Measurements from ENCODE around the gene CORO2A.
A peak's percentile ranks its signal among the peaks of the same experiment; 100 is the strongest.

CORO2A gene

DNA sequence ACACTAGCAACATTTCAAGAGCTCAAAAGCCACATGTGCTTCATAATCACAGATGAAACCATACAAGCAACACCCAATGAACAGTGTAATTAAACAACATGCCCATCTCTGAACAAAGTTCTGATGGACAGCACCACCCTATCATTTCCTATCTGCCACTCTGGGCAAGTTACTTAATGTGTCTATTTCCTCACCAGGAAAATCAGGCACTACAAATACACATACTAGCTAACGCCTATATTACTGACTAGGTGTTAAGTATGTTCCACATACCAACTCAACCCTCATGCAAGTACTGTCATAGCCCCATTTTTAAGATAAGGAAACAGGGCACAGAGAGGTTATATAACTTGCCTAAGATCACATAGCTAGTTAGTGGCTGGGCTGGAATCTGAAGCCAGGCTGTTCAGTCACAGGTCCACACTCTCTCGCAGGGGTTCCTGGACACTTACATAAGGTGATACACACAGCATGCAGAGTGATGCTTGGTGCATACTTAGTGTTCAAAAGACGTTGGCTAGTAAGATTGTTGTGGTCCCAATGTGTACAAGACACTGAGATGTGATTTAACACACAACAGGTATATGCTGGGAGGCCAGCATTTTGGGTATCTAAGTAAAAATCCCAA, 24.2 kb downstream of the CORO2A start:
- Mint-ChIP-seq H3K4me3 (peak overlapping the region in 1 of 2 donors; percentile 64), H3K27ac (peak overlapping the region; percentile 96 to 99), H3K9me3 (no peaks in the 10 kb centered on the region), H3K36me3 (ENCODE audit: insufficient read depth) (peaks cover 6% of the 10 kb centered on the region), H3K4me1 (ENCODE audit: low read depth in 2 of 2) (peaks cover 51 to 57% of the 10 kb centered on the region in 2 donors), H3K27me3 (no peaks in the 10 kb centered on the region)
- DNase-seq = no peak
- no peak for ATAC-seq (replicated peaks)

DNA sequence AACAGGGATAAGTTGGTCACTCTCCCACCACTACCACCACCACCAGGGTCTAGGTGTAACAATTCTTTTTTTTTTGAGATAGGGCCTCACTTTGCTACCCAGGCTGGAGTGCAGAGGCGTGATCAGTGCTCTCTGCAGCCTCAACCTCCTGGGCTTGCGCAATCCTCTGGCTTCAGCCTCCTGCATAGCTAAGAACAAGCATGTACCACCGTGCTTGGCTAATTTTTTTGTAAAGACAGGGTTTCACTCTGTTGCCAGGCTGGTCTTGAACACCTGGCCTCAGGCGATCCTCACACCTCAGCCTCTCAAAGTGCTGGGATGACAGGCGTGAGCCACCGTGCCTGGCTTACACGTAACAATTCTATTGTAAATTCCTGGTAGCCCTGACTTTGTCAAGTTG, 27.5 kb downstream of the CORO2A start:
- peak overlapping the region; percentile 88 to 89 for H3K27ac Mint-ChIP-seq
- ATAC-seq (replicated peaks) (no peak), DNase-seq (no peak)
- H3K36me3 Mint-ChIP-seq (ENCODE audit: insufficient read depth) = peaks cover 10% of the 10 kb centered on the region
- H3K9me3 Mint-ChIP-seq = no peaks in the 10 kb centered on the region
- no peaks in the 10 kb centered on the region for H3K27me3 Mint-ChIP-seq
- peaks cover 49 to 61% of the 10 kb centered on the region in 2 donors for H3K4me1 Mint-ChIP-seq (ENCODE audit: low read depth in 2 of 2)
- H3K4me3 Mint-ChIP-seq = peak overlapping the region in 1 of 2 donors; percentile 7

- H3K4me3 Mint-ChIP-seq = no peak overlapping the region
- no peak overlapping the region for H3K27ac Mint-ChIP-seq
- H3K36me3 Mint-ChIP-seq (ENCODE audit: insufficient read depth) = peaks cover 7% of the 10 kb centered on the region
- H3K27me3 Mint-ChIP-seq = no peaks in the 10 kb centered on the region
- no peaks in the 10 kb centered on the region for H3K9me3 Mint-ChIP-seq
- H3K4me1 Mint-ChIP-seq (ENCODE audit: low read depth in 2 of 2) = peaks cover 59 to 61% of the 10 kb centered on the region in 2 donors
- DNase-seq = no peak
- ATAC-seq (replicated peaks) = no peak
Observed at GRCh38 chr9:98162613-98163012, 29.8 kb downstream of the CORO2A start.

DNA sequence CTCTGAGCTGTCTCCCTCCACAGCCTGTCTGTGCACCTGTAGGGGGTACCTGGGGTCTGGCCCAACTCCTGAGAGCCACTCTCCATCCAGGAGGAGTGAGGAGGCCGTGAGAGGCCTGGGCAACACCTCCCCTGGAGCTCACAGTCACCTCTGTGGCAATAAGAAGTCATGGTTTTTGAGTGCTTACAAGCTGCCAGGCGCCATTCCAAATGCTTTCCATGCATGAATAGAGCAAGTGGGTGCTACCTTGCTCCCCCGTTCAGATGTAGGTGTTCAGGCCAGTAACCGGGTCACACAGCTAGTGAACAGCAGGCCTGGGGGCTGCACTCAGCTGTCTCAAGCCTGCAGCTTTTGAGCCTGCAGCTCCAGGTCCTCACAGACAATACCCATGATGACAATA, 30.6 kb downstream of the CORO2A start:
- DNase-seq (no peak), ATAC-seq (replicated peaks) (no peak)
- no peaks in the 10 kb centered on the region for H3K9me3 Mint-ChIP-seq
- H3K27ac Mint-ChIP-seq = no peak overlapping the region
- H3K27me3 Mint-ChIP-seq = no peaks in the 10 kb centered on the region
- H3K4me3 Mint-ChIP-seq = no peak overlapping the region
- H3K36me3 Mint-ChIP-seq (ENCODE audit: insufficient read depth) = peaks cover 10% of the 10 kb centered on the region
- H3K4me1 Mint-ChIP-seq (ENCODE audit: low read depth in 2 of 2) = peaks cover 59 to 61% of the 10 kb centered on the region in 2 donors

GRCh38 chr9:98159790-98160189, 32.6 kb downstream of the CORO2A start:
- no peak for ATAC-seq (replicated peaks)
- H3K4me3 Mint-ChIP-seq = peak overlapping the region in 1 of 2 donors; percentile 7
- H3K27me3 Mint-ChIP-seq = no peaks in the 10 kb centered on the region
- no peaks in the 10 kb centered on the region for H3K9me3 Mint-ChIP-seq
- H3K4me1 Mint-ChIP-seq (ENCODE audit: low read depth in 2 of 2) = peaks cover 47 to 52% of the 10 kb centered on the region in 2 donors
- DNase-seq = no peak
- peaks cover 24% of the 10 kb centered on the region for H3K36me3 Mint-ChIP-seq (ENCODE audit: insufficient read depth)
- peak overlapping the region; percentile 75 to 87 for H3K27ac Mint-ChIP-seq

DNA sequence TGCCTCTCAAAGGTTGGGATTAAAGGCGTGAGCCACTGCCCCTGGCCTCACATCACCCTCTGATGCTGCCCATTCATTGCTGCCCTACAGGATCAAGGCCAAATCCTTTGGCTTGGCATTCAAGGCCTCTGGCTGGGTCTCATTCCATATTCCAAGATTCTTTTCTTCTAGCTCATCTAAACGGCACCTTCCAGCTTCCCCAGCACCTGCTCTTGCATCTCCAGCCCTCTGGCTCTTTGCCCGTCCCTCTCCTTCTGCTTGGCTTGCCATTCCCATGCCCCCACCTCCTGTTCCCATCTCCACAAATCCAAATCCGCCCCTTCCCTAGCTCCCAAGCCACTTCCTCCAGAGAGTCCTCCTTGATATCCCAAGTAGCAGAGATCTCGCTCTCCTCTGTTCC, 33.1 kb downstream of the CORO2A start:
- Mint-ChIP-seq H3K27ac (peak overlapping the region; percentile 75 to 87), H3K9me3 (no peaks in the 10 kb centered on the region), H3K4me3 (peak overlapping the region in 1 of 2 donors; percentile 7), H3K27me3 (no peaks in the 10 kb centered on the region), H3K4me1 (ENCODE audit: low read depth in 2 of 2) (peaks cover 42 to 47% of the 10 kb centered on the region in 2 donors), H3K36me3 (ENCODE audit: insufficient read depth) (peaks cover 24% of the 10 kb centered on the region)
- no peak for ATAC-seq (replicated peaks)
- no peak for DNase-seq

DNA sequence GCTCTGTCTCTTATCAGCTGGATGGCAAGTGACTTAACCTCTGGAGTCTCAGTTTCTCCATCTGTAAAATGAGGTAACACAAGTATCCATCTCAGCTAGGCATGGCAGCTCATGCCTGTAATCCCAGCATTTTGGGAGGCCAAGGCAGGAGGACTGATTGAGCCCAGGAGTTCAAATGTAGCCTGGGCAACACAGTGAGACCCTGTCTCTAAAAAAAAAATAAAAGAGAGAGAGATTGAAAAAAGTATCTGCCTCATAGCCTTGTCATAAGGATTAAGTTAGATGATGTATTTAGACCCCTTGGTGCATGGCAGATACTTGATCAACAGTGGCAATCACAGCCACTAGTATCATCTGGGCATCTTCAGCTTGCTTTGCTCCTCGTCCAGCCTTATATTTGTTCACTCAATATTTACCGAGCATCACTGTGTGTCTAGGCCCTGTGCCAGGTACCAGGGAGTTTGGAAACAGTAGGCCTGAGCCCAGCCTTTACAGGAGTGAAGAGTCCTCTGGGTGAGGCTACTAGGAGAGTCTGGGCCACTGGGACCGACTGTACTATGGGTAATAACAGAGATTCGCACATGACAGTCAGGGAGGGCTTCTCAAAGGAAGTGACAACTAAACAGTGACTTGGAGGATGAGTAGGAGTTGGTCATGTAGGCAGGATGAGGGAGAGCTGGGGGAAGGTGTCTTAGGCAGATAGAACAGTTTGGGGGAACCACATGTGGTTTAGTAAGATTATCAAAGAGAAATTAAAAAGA, 34.2 kb downstream of the CORO2A start:
- Mint-ChIP-seq H3K9me3 (no peaks in the 10 kb centered on the region), H3K27me3 (no peaks in the 10 kb centered on the region), H3K27ac (peak overlapping the region; percentile 75 to 87), H3K4me3 (no peak overlapping the region), H3K4me1 (ENCODE audit: low read depth in 2 of 2) (peaks cover 32 to 37% of the 10 kb centered on the region in 2 donors), H3K36me3 (ENCODE audit: insufficient read depth) (peaks cover 27% of the 10 kb centered on the region)
- DNase-seq (no peak), ATAC-seq (replicated peaks) (peak; percentile 26)

DNA sequence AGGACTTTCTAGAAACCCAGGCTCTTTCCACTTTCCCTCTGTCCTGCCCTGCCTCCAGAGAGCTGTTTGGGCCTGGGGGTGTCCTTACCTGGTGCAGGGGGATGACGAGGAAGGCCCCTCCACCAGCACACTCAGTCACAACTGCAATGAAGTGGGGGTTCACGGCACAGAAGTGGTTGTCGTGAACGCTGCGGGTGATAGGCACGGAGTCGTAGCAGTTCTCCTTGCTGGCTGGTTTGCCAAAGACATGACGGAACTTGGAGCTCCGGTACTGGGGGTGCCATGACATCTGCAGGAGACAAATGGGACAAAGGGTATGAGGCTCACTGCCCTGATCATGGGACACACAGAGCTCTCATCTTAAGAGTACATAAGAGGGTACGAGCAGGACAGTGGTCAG, 35.1 kb downstream of the CORO2A start:
- Mint-ChIP-seq H3K4me1 (ENCODE audit: low read depth in 2 of 2) (peaks cover 29 to 32% of the 10 kb centered on the region in 2 donors), H3K27ac (no peak overlapping the region), H3K9me3 (no peaks in the 10 kb centered on the region), H3K36me3 (ENCODE audit: insufficient read depth) (peaks cover 30% of the 10 kb centered on the region), H3K27me3 (no peaks in the 10 kb centered on the region), H3K4me3 (no peak overlapping the region)
- DNase-seq (no peak), ATAC-seq (replicated peaks) (no peak)

DNA sequence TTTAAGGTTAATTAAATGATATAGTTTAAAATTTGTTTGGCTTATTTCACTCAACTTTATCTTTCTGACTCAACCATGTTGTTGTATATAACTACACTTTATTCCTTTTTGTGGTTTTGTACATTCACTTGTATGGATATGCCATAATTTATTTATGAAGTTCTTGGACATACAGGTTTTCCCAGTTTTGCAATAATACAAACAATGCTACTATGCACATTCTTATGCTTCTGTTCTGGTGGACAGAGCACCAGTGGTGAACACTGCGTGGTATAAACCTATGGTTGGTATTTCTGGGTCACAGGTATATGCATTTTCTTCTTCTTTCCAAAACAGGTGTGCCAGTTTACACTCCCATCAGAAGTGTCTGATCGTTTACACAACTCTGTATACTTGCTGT, 37.8 kb downstream of the CORO2A start:
- H3K4me3 Mint-ChIP-seq = no peak overlapping the region
- peak overlapping the region in 1 of 2 donors; percentile 68 for H3K27ac Mint-ChIP-seq
- ATAC-seq (replicated peaks) (no peak), DNase-seq (no peak)
- H3K36me3 Mint-ChIP-seq (ENCODE audit: insufficient read depth) = peaks cover 33% of the 10 kb centered on the region
- no peaks in the 10 kb centered on the region for H3K9me3 Mint-ChIP-seq
- H3K27me3 Mint-ChIP-seq = no peaks in the 10 kb centered on the region
- peaks cover 17 to 24% of the 10 kb centered on the region in 2 donors for H3K4me1 Mint-ChIP-seq (ENCODE audit: low read depth in 2 of 2)

- DNase-seq (no peak), ATAC-seq (replicated peaks) (no peak)
- Mint-ChIP-seq H3K27ac (no peak overlapping the region), H3K4me3 (no peak overlapping the region), H3K9me3 (no peaks in the 10 kb centered on the region), H3K36me3 (ENCODE audit: insufficient read depth) (peaks cover 29% of the 10 kb centered on the region), H3K27me3 (no peaks in the 10 kb centered on the region), H3K4me1 (ENCODE audit: low read depth in 2 of 2) (peaks cover 4 to 7% of the 10 kb centered on the region in 2 donors)
Observed at GRCh38 chr9:98152526-98152925, 39.9 kb downstream of the CORO2A start.

DNA sequence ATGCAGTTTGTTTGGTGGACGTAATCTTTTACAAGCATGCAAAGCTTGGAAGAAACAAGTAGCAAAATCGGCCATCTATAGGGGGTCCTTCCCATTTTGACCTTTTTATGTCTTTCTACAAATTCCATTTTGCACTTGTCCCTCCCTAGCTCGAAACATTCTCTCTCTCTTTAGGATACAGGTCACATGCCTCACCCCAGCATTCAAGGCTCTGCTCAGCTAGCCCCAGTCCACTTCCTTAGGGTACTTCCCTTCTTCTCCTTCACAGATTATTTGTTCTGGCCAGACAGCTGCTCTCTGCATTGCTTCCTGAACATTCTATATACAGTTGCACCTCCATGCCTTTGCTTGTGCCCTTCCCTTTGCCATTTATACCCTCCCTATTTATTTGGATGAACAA, 41.7 kb downstream of the CORO2A start:
- H3K27ac Mint-ChIP-seq = peak overlapping the region in 1 of 2 donors; percentile 9
- no peaks in the 10 kb centered on the region for H3K9me3 Mint-ChIP-seq
- H3K36me3 Mint-ChIP-seq (ENCODE audit: insufficient read depth) = peaks cover 19% of the 10 kb centered on the region
- H3K27me3 Mint-ChIP-seq = no peaks in the 10 kb centered on the region
- no peak for ATAC-seq (replicated peaks)
- no peak for DNase-seq
- no peak overlapping the region for H3K4me3 Mint-ChIP-seq
- peaks cover 10 to 12% of the 10 kb centered on the region in 2 donors for H3K4me1 Mint-ChIP-seq (ENCODE audit: low read depth in 2 of 2)

GRCh38 chr9:98150164-98150563, 42.3 kb downstream of the CORO2A start:
- Mint-ChIP-seq H3K9me3 (no peaks in the 10 kb centered on the region), H3K4me1 (ENCODE audit: low read depth in 2 of 2) (peaks cover 10 to 12% of the 10 kb centered on the region in 2 donors), H3K4me3 (no peak overlapping the region), H3K27me3 (no peaks in the 10 kb centered on the region), H3K36me3 (ENCODE audit: insufficient read depth) (peaks cover 14% of the 10 kb centered on the region), H3K27ac (peak overlapping the region; percentile 9 to 14)
- no peak for DNase-seq
- ATAC-seq (replicated peaks) = no peak

DNA sequence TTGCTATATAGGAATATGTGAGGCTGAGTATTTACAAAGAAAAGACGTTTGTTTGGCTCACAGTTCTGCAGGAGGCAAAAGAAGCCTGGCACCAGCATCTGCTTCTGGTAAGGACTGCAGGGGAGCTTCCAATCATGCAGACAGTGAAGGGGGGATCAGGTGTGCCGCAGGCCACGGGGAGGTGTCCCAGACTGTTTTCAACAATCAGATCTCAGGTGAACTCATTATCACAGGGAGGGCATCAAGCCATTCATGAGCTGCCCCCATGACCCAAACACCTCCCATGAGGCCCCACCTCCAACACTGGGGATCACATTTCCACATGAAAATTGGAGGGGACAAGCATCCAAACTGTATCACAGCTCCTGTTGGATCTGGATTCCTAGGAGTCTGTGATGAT, 43.0 kb downstream of the CORO2A start:
- no peak for ATAC-seq (replicated peaks)
- no peaks in the 10 kb centered on the region for H3K27me3 Mint-ChIP-seq
- H3K9me3 Mint-ChIP-seq = no peaks in the 10 kb centered on the region
- H3K27ac Mint-ChIP-seq = peak overlapping the region in 1 of 2 donors; percentile 27
- H3K4me1 Mint-ChIP-seq (ENCODE audit: low read depth in 2 of 2) = peaks cover 12% of the 10 kb centered on the region in 2 donors
- DNase-seq = no peak
- peaks cover 12% of the 10 kb centered on the region for H3K36me3 Mint-ChIP-seq (ENCODE audit: insufficient read depth)
- H3K4me3 Mint-ChIP-seq = no peak overlapping the region

- no peaks in the 10 kb centered on the region for H3K27me3 Mint-ChIP-seq
- H3K36me3 Mint-ChIP-seq (ENCODE audit: insufficient read depth) = peaks cover 10% of the 10 kb centered on the region
- H3K4me1 Mint-ChIP-seq (ENCODE audit: low read depth in 2 of 2) = peaks cover 12 to 13% of the 10 kb centered on the region in 2 donors
- no peak overlapping the region for H3K27ac Mint-ChIP-seq
- no peaks in the 10 kb centered on the region for H3K9me3 Mint-ChIP-seq
- ATAC-seq (replicated peaks) = no peak
- DNase-seq = no peak
- H3K4me3 Mint-ChIP-seq = no peak overlapping the region
Observed at GRCh38 chr9:98148486-98148885, 44.0 kb downstream of the CORO2A start.

Data from effector memory CD8-positive, alpha-beta T cell (primary cell).